HEK293 (cell line): ENCODE measurements around the gene LZTR1.

ENCODE experiments used
- BCL11B ChIP-seq: fragments of 450-650 bp; formaldehyde crosslinking; IDR thresholded peaks from 2 replicates; pipeline ENCODE4 v1.5.1; 2016; ENCODE audit warnings: low read depth, missing biosample characterization, missing genetic modification characterization
- EGR2 ChIP-seq: fragments of 450-650 bp; formaldehyde crosslinking; IDR thresholded peaks from 2 replicates; pipeline ENCODE4 v1.5.1; 2016; ENCODE audit warnings: low read depth, missing biosample characterization, missing genetic modification characterization
- GLIS1 ChIP-seq: fragments of 450-650 bp; formaldehyde crosslinking; IDR thresholded peaks from 2 replicates; pipeline ENCODE4 v1.5.1; 2016; ENCODE audit warnings: missing biosample characterization, missing genetic modification characterization
- MYNN ChIP-seq: fragments of 450-650 bp; formaldehyde crosslinking; IDR thresholded peaks from 2 replicates; pipeline ENCODE4 v1.5.1; 2016; ENCODE audit warnings: missing biosample characterization, missing genetic modification characterization, borderline replicate concordance
- PRDM1 ChIP-seq: fragments of 450-650 bp; formaldehyde crosslinking; IDR thresholded peaks from 2 replicates; pipeline ENCODE4; 2016; ENCODE audit warnings: missing biosample characterization, missing genetic modification characterization
- PRDM10 ChIP-seq: fragments of 450-650 bp; formaldehyde crosslinking; IDR thresholded peaks from 2 replicates; pipeline ENCODE4 v1.5.1; 2016; ENCODE audit warnings: missing biosample characterization, missing genetic modification characterization
- PRDM4 ChIP-seq: fragments of 450-650 bp; formaldehyde crosslinking; IDR thresholded peaks from 2 replicates; pipeline ENCODE4 v1.5.1; 2017; ENCODE audit warnings: missing biosample characterization, missing genetic modification characterization
- RBAK ChIP-seq: fragments of 450-650 bp; formaldehyde crosslinking; IDR thresholded peaks from 2 replicates; pipeline ENCODE4 v1.5.1; 2016; ENCODE audit warnings: missing biosample characterization, missing genetic modification characterization
- SP2 ChIP-seq: fragments of 450-650 bp; formaldehyde crosslinking; IDR thresholded peaks from 2 replicates; pipeline ENCODE4 v1.5.1; 2016; ENCODE audit warnings: missing biosample characterization, missing genetic modification characterization
- SP3 ChIP-seq: fragments of 450-650 bp; formaldehyde crosslinking; IDR thresholded peaks from 2 replicates; pipeline ENCODE4 v1.5.1; 2016; ENCODE audit warnings: missing biosample characterization, missing genetic modification characterization
- YY1 ChIP-seq: fragments of 450-650 bp; formaldehyde crosslinking; IDR thresholded peaks from 2 replicates; pipeline ENCODE4 v1.5.1; 2018; ENCODE audit warnings: missing biosample characterization, missing genetic modification characterization
- YY2 ChIP-seq: fragments of 450-650 bp; formaldehyde crosslinking; IDR thresholded peaks from 2 replicates; pipeline ENCODE4 v1.5.1; 2016; ENCODE audit warnings: missing biosample characterization, missing genetic modification characterization
- ZBTB8A ChIP-seq: fragments of 450-650 bp; formaldehyde crosslinking; IDR thresholded peaks from 2 replicates; pipeline ENCODE4 v1.5.1; 2016; ENCODE audit warnings: missing biosample characterization, missing genetic modification characterization
- ZFHX2 ChIP-seq: fragments of 450-650 bp; formaldehyde crosslinking; conservative IDR thresholded peaks from 2 replicates; pipeline ENCODE4 v1.5.1; 2016; ENCODE audit warnings: missing biosample characterization, missing genetic modification characterization
- ZIC2 ChIP-seq: fragments of 450-650 bp; formaldehyde crosslinking; IDR thresholded peaks from 2 replicates; pipeline ENCODE4 v1.5.1; 2016; ENCODE audit warnings: missing biosample characterization, missing genetic modification characterization
- ZNF10 ChIP-seq: fragments of 450-650 bp; formaldehyde crosslinking; IDR thresholded peaks from 2 replicates; pipeline ENCODE4 v1.5.1; 2017; ENCODE audit warnings: missing biosample characterization, missing genetic modification characterization
- ZNF174 ChIP-seq: fragments of 450-650 bp; formaldehyde crosslinking; IDR thresholded peaks from 2 replicates; pipeline ENCODE4 v1.5.0; 2017; ENCODE audit warnings: missing biosample characterization, mild to moderate bottlenecking, missing genetic modification characterization
- ZNF221 ChIP-seq: fragments of 450-650 bp; formaldehyde crosslinking; IDR thresholded peaks from 2 replicates; pipeline ENCODE4 v1.5.1; 2017; ENCODE audit warnings: missing biosample characterization, missing genetic modification characterization, borderline replicate concordance
- ZNF23 ChIP-seq: fragments of 450-650 bp; formaldehyde crosslinking; IDR thresholded peaks from 2 replicates; pipeline ENCODE4 v1.5.1; 2016; ENCODE audit warnings: missing biosample characterization, missing genetic modification characterization, borderline replicate concordance
- ZNF341 ChIP-seq: fragments of 450-650 bp; formaldehyde crosslinking; IDR thresholded peaks from 2 replicates; pipeline ENCODE4; 2016; ENCODE audit warnings: low read depth, missing biosample characterization, missing genetic modification characterization
- ZNF514 ChIP-seq: fragments of 450-650 bp; formaldehyde crosslinking; IDR thresholded peaks from 2 replicates; pipeline ENCODE4 v1.5.1; 2016; ENCODE audit warnings: missing biosample characterization, missing genetic modification characterization
- ZNF555 ChIP-seq: fragments of 450-650 bp; formaldehyde crosslinking; conservative IDR thresholded peaks from 2 replicates; pipeline ENCODE4 v1.5.1; 2017; ENCODE audit warnings: missing biosample characterization, mild to moderate bottlenecking, missing genetic modification characterization, inconsistent platforms
- ZNF629 ChIP-seq: fragments of 450-650 bp; formaldehyde crosslinking; IDR thresholded peaks from 2 replicates; pipeline ENCODE4 v1.5.1; 2017; ENCODE audit warnings: missing biosample characterization, missing genetic modification characterization
- ZNF670 ChIP-seq: fragments of 450-650 bp; formaldehyde crosslinking; IDR thresholded peaks from 2 replicates; pipeline ENCODE4 v1.5.1; 2016; ENCODE audit warnings: missing biosample characterization, missing genetic modification characterization, low read depth
- ZNF747 ChIP-seq: fragments of 450-650 bp; formaldehyde crosslinking; IDR thresholded peaks from 2 replicates; pipeline ENCODE4 v1.5.1; 2016; ENCODE audit warnings: missing biosample characterization, missing genetic modification characterization
- ZNF777 ChIP-seq: fragments of 450-650 bp; formaldehyde crosslinking; IDR thresholded peaks from 2 replicates; pipeline ENCODE4 v1.5.1; 2017; ENCODE audit warnings: missing biosample characterization, missing genetic modification characterization, borderline replicate concordance
- ZNF837 ChIP-seq: fragments of 450-650 bp; formaldehyde crosslinking; IDR thresholded peaks from 2 replicates; pipeline ENCODE4 v1.5.1; 2016; ENCODE audit warnings: missing biosample characterization, missing genetic modification characterization
- ZSCAN23 ChIP-seq: fragments of 450-650 bp; formaldehyde crosslinking; IDR thresholded peaks from 2 replicates; pipeline ENCODE4 v1.5.1; 2016; ENCODE audit warnings: missing biosample characterization, missing genetic modification characterization
- TF ChIP-seq, protein P1 (sequence below): fragments of 450-650 bp; formaldehyde crosslinking; optimal IDR thresholded peaks from 2 replicates; pipeline ENCODE3; 2016; ENCODE audit warnings: missing biosample characterization, mild to moderate bottlenecking, missing genetic modification characterization

Gene LZTR1

GRCh38 chr22:21014202-21014725 lies 32.2 kb downstream of the LZTR1 start (continued):
- 0 out of 2 replicates have a peak, but pooled peaks have one; percentile 20 for TF ChIP-seq EGR2 (tag by site-specific recombination)
- TF ChIP-seq ZNF341 = peak; percentile 72
- TF ChIP-seq ZIC2 (tag by site-specific recombination) = peak; percentile 89
- no peak for TF ChIP-seq PRDM1 (tag by site-specific recombination)
- TF ChIP-seq ZNF514 (tag by site-specific recombination) = no peak
- TF ChIP-seq GLIS1 (tag by site-specific recombination) = peak; percentile 98
- TF ChIP-seq PRDM4 (tag by site-specific recombination) = no peak
- TF ChIP-seq ZNF777 (tag by site-specific recombination) = no peak
- peak; percentile 95 for TF ChIP-seq SP2
- TF ChIP-seq ZNF10 = no peak
- TF ChIP-seq ZNF670 (tag by site-specific recombination) = no peak
- no peak for TF ChIP-seq YY1 (tag by site-specific recombination)
- TF ChIP-seq ZNF221 (tag by site-specific recombination) = no peak
- TF ChIP-seq PRDM10 (tag by site-specific recombination) = 0 out of 2 replicates have a peak, but pooled peaks have one; percentile 16
- no peak for TF ChIP-seq ZNF837 (tag by site-specific recombination)
- TF ChIP-seq ZSCAN23 (tag by site-specific recombination) = no peak
- TF ChIP-seq MYNN = peak; percentile 100
- TF ChIP-seq ZNF555 (tag by site-specific recombination) = no peak
- no peak for TF ChIP-seq ZNF629 (tag by site-specific recombination)
- peak; percentile 58 for TF ChIP-seq ZFHX2 (tag by site-specific recombination)
- TF ChIP-seq YY2 (tag by site-specific recombination) = no peak
- peak; percentile 59 for TF ChIP-seq ZBTB8A (tag by site-specific recombination)
- no peak for TF ChIP-seq BCL11B (tag by site-specific recombination)
- TF ChIP-seq SP3 (tag by site-specific recombination) = peak; percentile 64
- TF ChIP-seq ZNF23 (tag by site-specific recombination) = no peak
- TF ChIP-seq ZNF174 (tag by site-specific recombination) = no peak
- no peak for TF ChIP-seq ZNF747 (tag by site-specific recombination)
- no peak for TF ChIP-seq RBAK
- TF ChIP-seq, protein P1, sequence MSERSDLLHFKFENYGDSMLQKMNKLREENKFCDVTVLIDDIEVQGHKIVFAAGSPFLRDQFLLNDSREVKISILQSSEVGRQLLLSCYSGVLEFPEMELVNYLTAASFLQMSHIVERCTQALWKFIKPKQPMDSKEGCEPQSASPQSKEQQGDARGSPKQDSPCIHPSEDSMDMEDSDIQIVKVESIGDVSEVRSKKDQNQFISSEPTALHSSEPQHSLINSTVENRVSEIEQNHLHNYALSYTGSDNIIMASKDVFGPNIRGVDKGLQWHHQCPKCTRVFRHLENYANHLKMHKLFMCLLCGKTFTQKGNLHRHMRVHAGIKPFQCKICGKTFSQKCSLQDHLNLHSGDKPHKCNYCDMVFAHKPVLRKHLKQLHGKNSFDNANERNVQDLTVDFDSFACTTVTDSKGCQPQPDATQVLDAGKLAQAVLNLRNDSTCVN (tag by site-specific recombination) = peak; percentile 61
- TF ChIP-seq, all 188 proteins: peak for 16
